Measurements from ENCODE around the gene PDE9A. TPM values are rescaled to one million over a fixed set of nuclear protein-coding genes. Genes with fewer than 3 reads are reported as not detected.

The PDE9A gene
- total and polyA plus RNA-seq, 2 experiments from 2014 or later, result 26.5 to 31.1 TPM

- no peak overlapping the region for H3K27ac ChIP-seq (ENCODE audit: low read depth)
- H3K79me2 ChIP-seq (replicated peaks; ENCODE audit: insufficient read depth), result no peaks in the 10 kb centered on the region
- ATAC-seq (no peak), DNase-seq (ENCODE audit: low spot score) (no peak)
- no peak overlapping the region for H3K4me3 ChIP-seq
- Mint-ChIP-seq H3K36me3 (ENCODE audit: low read depth) (no peaks in the 10 kb centered on the region; the same call in 2 of the 3 replicates), H3K4me3 (no peak overlapping the region), H3K27me3 (ENCODE audit: insufficient read depth, low read depth, poor library complexity) (peaks cover 8% of the 10 kb centered on the region), H3K9me3 (no peaks in the 10 kb centered on the region; the same call in 1 of the 3 replicates), H3K4me1 (peaks cover 15% of the 10 kb centered on the region), H3K27ac (no peak overlapping the region)
- peaks cover 13% of the 10 kb centered on the region; the same call in 1 of the 2 replicates for H3K4me1 ChIP-seq (ENCODE audit: insufficient read depth)
- TF ChIP-seq, protein P1, sequence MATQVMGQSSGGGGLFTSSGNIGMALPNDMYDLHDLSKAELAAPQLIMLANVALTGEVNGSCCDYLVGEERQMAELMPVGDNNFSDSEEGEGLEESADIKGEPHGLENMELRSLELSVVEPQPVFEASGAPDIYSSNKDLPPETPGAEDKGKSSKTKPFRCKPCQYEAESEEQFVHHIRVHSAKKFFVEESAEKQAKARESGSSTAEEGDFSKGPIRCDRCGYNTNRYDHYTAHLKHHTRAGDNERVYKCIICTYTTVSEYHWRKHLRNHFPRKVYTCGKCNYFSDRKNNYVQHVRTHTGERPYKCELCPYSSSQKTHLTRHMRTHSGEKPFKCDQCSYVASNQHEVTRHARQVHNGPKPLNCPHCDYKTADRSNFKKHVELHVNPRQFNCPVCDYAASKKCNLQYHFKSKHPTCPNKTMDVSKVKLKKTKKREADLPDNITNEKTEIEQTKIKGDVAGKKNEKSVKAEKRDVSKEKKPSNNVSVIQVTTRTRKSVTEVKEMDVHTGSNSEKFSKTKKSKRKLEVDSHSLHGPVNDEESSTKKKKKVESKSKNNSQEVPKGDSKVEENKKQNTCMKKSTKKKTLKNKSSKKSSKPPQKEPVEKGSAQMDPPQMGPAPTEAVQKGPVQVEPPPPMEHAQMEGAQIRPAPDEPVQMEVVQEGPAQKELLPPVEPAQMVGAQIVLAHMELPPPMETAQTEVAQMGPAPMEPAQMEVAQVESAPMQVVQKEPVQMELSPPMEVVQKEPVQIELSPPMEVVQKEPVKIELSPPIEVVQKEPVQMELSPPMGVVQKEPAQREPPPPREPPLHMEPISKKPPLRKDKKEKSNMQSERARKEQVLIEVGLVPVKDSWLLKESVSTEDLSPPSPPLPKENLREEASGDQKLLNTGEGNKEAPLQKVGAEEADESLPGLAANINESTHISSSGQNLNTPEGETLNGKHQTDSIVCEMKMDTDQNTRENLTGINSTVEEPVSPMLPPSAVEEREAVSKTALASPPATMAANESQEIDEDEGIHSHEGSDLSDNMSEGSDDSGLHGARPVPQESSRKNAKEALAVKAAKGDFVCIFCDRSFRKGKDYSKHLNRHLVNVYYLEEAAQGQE (IDR thresholded peaks at IDR 0.05; ENCODE audit: unreplicated experiment), result no peak
- TF ChIP-seq CREB1 (CRISPR knock-in tag; IDR thresholded peaks at IDR 0.05; ENCODE audit: low read depth), result no peak
- no peak for TF ChIP-seq ZNF114 (CRISPR knock-in tag; IDR thresholded peaks at IDR 0.05)
- TF ChIP-seq, protein P2, sequence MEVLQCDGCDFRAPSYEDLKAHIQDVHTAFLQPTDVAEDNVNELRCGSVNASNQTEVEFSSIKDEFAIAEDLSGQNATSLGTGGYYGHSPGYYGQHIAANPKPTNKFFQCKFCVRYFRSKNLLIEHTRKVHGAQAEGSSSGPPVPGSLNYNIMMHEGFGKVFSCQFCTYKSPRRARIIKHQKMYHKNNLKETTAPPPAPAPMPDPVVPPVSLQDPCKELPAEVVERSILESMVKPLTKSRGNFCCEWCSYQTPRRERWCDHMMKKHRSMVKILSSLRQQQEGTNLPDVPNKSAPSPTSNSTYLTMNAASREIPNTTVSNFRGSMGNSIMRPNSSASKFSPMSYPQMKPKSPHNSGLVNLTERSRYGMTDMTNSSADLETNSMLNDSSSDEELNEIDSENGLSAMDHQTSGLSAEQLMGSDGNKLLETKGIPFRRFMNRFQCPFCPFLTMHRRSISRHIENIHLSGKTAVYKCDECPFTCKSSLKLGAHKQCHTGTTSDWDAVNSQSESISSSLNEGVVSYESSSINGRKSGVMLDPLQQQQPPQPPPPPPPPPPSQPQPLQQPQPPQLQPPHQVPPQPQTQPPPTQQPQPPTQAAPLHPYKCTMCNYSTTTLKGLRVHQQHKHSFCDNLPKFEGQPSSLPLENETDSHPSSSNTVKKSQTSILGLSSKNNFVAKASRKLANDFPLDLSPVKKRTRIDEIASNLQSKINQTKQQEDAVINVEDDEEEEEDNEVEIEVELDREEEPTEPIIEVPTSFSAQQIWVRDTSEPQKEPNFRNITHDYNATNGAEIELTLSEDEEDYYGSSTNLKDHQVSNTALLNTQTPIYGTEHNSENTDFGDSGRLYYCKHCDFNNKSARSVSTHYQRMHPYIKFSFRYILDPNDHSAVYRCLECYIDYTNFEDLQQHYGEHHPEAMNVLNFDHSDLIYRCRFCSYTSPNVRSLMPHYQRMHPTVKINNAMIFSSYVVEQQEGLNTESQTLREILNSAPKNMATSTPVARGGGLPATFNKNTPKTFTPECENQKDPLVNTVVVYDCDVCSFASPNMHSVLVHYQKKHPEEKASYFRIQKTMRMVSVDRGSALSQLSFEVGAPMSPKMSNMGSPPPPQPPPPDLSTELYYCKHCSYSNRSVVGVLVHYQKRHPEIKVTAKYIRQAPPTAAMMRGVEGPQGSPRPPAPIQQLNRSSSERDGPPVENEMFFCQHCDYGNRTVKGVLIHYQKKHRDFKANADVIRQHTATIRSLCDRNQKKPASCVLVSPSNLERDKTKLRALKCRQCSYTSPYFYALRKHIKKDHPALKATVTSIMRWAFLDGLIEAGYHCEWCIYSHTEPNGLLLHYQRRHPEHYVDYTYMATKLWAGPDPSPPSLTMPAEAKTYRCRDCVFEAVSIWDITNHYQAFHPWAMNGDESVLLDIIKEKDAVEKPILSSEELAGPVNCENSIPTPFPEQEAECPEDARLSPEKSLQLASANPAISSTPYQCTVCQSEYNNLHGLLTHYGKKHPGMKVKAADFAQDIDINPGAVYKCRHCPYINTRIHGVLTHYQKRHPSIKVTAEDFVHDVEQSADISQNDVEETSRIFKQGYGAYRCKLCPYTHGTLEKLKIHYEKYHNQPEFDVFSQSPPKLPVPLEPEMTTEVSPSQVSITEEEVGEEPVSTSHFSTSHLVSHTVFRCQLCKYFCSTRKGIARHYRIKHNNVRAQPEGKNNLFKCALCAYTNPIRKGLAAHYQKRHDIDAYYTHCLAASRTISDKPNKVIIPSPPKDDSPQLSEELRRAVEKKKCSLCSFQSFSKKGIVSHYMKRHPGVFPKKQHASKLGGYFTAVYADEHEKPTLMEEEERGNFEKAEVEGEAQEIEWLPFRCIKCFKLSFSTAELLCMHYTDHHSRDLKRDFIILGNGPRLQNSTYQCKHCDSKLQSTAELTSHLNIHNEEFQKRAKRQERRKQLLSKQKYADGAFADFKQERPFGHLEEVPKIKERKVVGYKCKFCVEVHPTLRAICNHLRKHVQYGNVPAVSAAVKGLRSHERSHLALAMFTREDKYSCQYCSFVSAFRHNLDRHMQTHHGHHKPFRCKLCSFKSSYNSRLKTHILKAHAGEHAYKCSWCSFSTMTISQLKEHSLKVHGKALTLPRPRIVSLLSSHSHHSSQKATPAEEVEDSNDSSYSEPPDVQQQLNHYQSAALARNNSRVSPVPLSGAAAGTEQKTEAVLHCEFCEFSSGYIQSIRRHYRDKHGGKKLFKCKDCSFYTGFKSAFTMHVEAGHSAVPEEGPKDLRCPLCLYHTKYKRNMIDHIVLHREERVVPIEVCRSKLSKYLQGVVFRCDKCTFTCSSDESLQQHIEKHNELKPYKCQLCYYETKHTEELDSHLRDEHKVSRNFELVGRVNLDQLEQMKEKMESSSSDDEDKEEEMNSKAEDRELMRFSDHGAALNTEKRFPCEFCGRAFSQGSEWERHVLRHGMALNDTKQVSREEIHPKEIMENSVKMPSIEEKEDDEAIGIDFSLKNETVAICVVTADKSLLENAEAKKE (CRISPR knock-in tag; IDR thresholded peaks at IDR 0.05), result no peak
- TF ChIP-seq JUNB (IDR thresholded peaks at IDR 0.05; ENCODE audit: unreplicated experiment), result no peak
- TF ChIP-seq EZH2phosphoT487 (IDR thresholded peaks at IDR 0.05; ENCODE audit: unreplicated experiment), result no peak
- TF ChIP-seq, protein P3, sequence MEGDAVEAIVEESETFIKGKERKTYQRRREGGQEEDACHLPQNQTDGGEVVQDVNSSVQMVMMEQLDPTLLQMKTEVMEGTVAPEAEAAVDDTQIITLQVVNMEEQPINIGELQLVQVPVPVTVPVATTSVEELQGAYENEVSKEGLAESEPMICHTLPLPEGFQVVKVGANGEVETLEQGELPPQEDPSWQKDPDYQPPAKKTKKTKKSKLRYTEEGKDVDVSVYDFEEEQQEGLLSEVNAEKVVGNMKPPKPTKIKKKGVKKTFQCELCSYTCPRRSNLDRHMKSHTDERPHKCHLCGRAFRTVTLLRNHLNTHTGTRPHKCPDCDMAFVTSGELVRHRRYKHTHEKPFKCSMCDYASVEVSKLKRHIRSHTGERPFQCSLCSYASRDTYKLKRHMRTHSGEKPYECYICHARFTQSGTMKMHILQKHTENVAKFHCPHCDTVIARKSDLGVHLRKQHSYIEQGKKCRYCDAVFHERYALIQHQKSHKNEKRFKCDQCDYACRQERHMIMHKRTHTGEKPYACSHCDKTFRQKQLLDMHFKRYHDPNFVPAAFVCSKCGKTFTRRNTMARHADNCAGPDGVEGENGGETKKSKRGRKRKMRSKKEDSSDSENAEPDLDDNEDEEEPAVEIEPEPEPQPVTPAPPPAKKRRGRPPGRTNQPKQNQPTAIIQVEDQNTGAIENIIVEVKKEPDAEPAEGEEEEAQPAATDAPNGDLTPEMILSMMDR (conservative IDR thresholded peaks at IDR 0.05; ENCODE audit: low read depth in 2 of 2), result no peak
- TF ChIP-seq STAT1 (IDR thresholded peaks at IDR 0.05; ENCODE audit: unreplicated experiment), result no peak
- no peak for TF ChIP-seq POLR2AphosphoS5 (IDR thresholded peaks at IDR 0.05; ENCODE audit: low read depth)
- H3K27me3 ChIP-seq (ENCODE audit: insufficient read depth), result no peaks in the 10 kb centered on the region
- no peaks in the 10 kb centered on the region for H3K9me2 ChIP-seq (ENCODE audit: insufficient read depth)
- no peak overlapping the region for H2AFZ ChIP-seq
- no peak overlapping the region for H3K4me2 ChIP-seq
- H4K20me1 ChIP-seq (replicated peaks; ENCODE audit: insufficient read depth), result no peaks in the 10 kb centered on the region
- H3K36me3 ChIP-seq (ENCODE audit: insufficient read depth), result no peaks in the 10 kb centered on the region
- H3F3A ChIP-seq (replicated peaks; ENCODE audit: low read depth), result no peaks in the 10 kb centered on the region
These were observed 7.2 kb upstream of the PDE9A start for GRCh38 chr21:42646076-42646825.
